ENCODE results near the gene PRDM5. TPM values are rescaled to one million over a fixed set of nuclear protein-coding genes. Genes with fewer than 3 reads are reported as not detected.

The PRDM5 gene
- total and polyA plus RNA-seq, 2 of the 13 experiments (the other 11 are each of a cell fraction or from before 2014, with no cell fraction given): not detected

DNA sequence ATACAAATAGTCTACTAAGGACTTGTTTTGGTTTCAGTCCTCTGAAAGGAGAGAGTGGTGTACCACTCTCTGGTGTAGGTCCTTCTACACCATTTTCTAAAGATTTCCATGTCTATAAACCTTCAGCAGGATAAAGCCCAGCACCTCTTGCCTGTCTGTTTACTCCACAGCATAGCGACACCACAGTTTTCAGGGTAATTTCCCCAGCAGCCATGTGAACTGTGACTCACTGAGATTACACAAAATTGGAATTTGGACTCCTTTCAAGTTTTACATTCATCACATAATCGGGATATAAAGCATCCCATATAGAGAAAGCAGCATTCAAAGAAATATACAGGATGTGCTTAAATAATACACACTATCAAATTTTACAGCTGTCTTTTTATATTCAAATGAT lies 229.6 kb downstream of the PRDM5 start (continued):
- TF ChIP-seq HNF4A (CRISPR knock-in tag; IDR thresholded peaks at IDR 0.05) (peak; percentile 16; the same call in 1 of the 2 replicates), ZFP1 (CRISPR knock-in tag; IDR thresholded peaks at IDR 0.05) (no peak)

DNA sequence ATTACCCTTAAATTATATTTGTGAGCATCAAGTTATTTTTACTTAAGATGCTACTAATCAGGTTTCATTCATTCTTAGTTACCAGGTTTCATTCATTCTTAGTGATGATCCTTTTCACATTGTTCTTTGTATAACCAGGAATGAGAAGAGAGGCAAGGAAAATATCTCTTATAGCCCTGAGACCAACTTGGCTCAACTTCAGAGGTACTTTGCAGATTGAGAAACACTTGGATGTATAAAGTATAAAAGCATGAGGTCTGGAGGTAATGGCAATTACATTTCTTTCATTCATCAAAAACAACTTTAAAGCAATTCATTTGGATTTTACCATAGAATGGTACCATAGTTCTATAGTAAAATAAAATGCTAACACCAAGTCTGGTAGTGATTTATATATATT lies 231.0 kb downstream of the PRDM5 start:
- Histone ChIP-seq H3K27me3 (ENCODE audit: control insufficient read depth in 1 of 2, insufficient read depth in 2 of 2, low read length in 2 of 2) (no peaks in the 10 kb centered on the region), H3K9me3 (ENCODE audit: low read length) (no peaks in the 10 kb centered on the region), H2AFZ (ENCODE audit: low read length) (no peak overlapping the region), H3K36me3 (replicated peaks in 1 of 2; ENCODE audit: control insufficient read depth in 1 of 2, insufficient read depth in 2 of 2, low read length in 2 of 2) (no peaks in the 10 kb centered on the region), H3K4me2 (ENCODE audit: low read depth, low read length) (no peak overlapping the region), H3K4me3 (replicated peaks in 1 of 3; ENCODE audit: insufficient read depth in 1 of 3, low read depth in 2 of 3, low read length in 3 of 3) (no peak overlapping the region), H3K27ac (ENCODE audit: extremely low read length, insufficient read depth, low read length) (no peak overlapping the region), H3K79me2 (ENCODE audit: insufficient read depth, low read length) (no peaks in the 10 kb centered on the region), H3K4me1 (ENCODE audit: insufficient read depth, low read length) (no peaks in the 10 kb centered on the region), H4K20me1 (ENCODE audit: insufficient read depth, low read length) (no peaks in the 10 kb centered on the region), H3K9ac (ENCODE audit: insufficient read depth, low read depth, low read length) (no peak overlapping the region)
- no TSS peak for BruUV-seq (replicated peaks)
- ChIA-PET POLR2A (no interaction called here), CTCF (ENCODE audit: low intra/inter-chr PET ratio, low total read pairs) (no interaction called here)
- ATAC-seq (no peak), FAIRE-seq (no peak), DNase-seq (ENCODE audit: low spot score) (no peak)
- in situ Hi-C loops (cut with HindIII; ENCODE audit: extremely low pct_ligation_motif_present, low pct_unique_long_range_greater_than_20kb) (no loop called here), intact Hi-C loops (cut with micrococcal nuclease; ENCODE audit: unreplicated experiment) (no loop called here)
- no peak for TF ChIP-seq CBX5 (CRISPR knock-in tag; IDR thresholded peaks at IDR 0.05; ENCODE audit: borderline replicate concordance)
- TF ChIP-seq, protein P1, sequence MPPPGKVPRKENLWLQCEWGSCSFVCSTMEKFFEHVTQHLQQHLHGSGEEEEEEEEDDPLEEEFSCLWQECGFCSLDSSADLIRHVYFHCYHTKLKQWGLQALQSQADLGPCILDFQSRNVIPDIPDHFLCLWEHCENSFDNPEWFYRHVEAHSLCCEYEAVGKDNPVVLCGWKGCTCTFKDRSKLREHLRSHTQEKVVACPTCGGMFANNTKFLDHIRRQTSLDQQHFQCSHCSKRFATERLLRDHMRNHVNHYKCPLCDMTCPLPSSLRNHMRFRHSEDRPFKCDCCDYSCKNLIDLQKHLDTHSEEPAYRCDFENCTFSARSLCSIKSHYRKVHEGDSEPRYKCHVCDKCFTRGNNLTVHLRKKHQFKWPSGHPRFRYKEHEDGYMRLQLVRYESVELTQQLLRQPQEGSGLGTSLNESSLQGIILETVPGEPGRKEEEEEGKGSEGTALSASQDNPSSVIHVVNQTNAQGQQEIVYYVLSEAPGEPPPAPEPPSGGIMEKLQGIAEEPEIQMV (CRISPR knock-in tag; IDR thresholded peaks at IDR 0.05; ENCODE audit: low read depth): no peak
- TF ChIP-seq ZNF563 (CRISPR knock-in tag; IDR thresholded peaks at IDR 0.05): no peak
- TF ChIP-seq, protein P2, sequence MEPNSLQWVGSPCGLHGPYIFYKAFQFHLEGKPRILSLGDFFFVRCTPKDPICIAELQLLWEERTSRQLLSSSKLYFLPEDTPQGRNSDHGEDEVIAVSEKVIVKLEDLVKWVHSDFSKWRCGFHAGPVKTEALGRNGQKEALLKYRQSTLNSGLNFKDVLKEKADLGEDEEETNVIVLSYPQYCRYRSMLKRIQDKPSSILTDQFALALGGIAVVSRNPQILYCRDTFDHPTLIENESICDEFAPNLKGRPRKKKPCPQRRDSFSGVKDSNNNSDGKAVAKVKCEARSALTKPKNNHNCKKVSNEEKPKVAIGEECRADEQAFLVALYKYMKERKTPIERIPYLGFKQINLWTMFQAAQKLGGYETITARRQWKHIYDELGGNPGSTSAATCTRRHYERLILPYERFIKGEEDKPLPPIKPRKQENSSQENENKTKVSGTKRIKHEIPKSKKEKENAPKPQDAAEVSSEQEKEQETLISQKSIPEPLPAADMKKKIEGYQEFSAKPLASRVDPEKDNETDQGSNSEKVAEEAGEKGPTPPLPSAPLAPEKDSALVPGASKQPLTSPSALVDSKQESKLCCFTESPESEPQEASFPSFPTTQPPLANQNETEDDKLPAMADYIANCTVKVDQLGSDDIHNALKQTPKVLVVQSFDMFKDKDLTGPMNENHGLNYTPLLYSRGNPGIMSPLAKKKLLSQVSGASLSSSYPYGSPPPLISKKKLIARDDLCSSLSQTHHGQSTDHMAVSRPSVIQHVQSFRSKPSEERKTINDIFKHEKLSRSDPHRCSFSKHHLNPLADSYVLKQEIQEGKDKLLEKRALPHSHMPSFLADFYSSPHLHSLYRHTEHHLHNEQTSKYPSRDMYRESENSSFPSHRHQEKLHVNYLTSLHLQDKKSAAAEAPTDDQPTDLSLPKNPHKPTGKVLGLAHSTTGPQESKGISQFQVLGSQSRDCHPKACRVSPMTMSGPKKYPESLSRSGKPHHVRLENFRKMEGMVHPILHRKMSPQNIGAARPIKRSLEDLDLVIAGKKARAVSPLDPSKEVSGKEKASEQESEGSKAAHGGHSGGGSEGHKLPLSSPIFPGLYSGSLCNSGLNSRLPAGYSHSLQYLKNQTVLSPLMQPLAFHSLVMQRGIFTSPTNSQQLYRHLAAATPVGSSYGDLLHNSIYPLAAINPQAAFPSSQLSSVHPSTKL (CRISPR knock-in tag; IDR thresholded peaks at IDR 0.05): no peak
- TF ChIP-seq, protein P3, sequence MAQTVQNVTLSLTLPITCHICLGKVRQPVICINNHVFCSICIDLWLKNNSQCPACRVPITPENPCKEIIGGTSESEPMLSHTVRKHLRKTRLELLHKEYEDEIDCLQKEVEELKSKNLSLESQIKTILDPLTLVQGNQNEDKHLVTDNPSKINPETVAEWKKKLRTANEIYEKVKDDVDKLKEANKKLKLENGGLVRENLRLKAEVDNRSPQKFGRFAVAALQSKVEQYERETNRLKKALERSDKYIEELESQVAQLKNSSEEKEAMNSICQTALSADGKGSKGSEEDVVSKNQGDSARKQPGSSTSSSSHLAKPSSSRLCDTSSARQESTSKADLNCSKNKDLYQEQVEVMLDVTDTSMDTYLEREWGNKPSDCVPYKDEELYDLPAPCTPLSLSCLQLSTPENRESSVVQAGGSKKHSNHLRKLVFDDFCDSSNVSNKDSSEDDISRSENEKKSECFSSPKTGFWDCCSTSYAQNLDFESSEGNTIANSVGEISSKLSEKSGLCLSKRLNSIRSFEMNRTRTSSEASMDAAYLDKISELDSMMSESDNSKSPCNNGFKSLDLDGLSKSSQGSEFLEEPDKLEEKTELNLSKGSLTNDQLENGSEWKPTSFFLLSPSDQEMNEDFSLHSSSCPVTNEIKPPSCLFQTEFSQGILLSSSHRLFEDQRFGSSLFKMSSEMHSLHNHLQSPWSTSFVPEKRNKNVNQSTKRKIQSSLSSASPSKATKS (CRISPR knock-in tag; IDR thresholded peaks at IDR 0.05): no peak
- TF ChIP-seq, protein P4, sequence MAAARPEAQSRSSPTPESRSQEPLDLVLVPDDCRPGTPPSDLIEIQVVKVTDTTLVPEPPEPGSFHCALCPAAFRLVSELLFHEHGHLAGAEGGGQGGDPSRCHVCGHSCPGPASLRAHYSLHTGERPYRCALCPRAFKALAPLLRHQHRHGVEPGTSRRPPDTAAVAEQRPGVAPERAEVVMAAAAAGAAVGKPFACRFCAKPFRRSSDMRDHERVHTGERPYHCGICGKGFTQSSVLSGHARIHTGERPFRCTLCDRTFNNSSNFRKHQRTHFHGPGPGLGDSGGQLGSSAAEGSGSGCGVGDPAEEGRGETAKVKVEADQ (CRISPR knock-in tag; IDR thresholded peaks at IDR 0.05; ENCODE audit: borderline replicate concordance): no peak
- TF ChIP-seq SOX6 (IDR thresholded peaks at IDR 0.05): no peak
- no peak for TF ChIP-seq SOX6 (CRISPR knock-in tag; IDR thresholded peaks at IDR 0.05)
- TF ChIP-seq ZNF335 (CRISPR knock-in tag; IDR thresholded peaks at IDR 0.05): no peak
- no peak for TF ChIP-seq TCF12 (IDR thresholded peaks at IDR 0.05)
- no peak for TF ChIP-seq TCF12 (CRISPR knock-in tag; IDR thresholded peaks at IDR 0.05)
- TF ChIP-seq ZNF34 (CRISPR knock-in tag; IDR thresholded peaks at IDR 0.05; ENCODE audit: borderline replicate concordance): no peak
- no peak for TF ChIP-seq ZNF101 (CRISPR knock-in tag; IDR thresholded peaks at IDR 0.05; ENCODE audit: borderline replicate concordance, low read depth)
- no peak for TF ChIP-seq FOXK2 (IDR thresholded peaks at IDR 0.05)
- TF ChIP-seq, protein P5, sequence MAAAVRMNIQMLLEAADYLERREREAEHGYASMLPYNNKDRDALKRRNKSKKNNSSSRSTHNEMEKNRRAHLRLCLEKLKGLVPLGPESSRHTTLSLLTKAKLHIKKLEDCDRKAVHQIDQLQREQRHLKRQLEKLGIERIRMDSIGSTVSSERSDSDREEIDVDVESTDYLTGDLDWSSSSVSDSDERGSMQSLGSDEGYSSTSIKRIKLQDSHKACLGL (CRISPR knock-in tag; IDR thresholded peaks at IDR 0.05): no peak
